HepG2 (cell line): ENCODE measurements around the gene EFNA2. TPM values are rescaled to one million over a fixed set of nuclear protein-coding genes. Genes with fewer than 3 reads are reported as not detected.

Experiments
- AKAP8 ChIP-seq: sonication (generic); formaldehyde crosslinking; IDR thresholded peaks from 2 replicates; pipeline ENCODE4 v1.5.1; 2020; ENCODE audit warnings: mild to moderate bottlenecking, missing genetic modification reagents
- CC2D1A ChIP-seq: sonication (generic); formaldehyde crosslinking; IDR thresholded peaks from 2 replicates; pipeline ENCODE4 v1.8.1; 2023; ENCODE audit warnings: mild to moderate bottlenecking, missing genetic modification reagents
- CREB1 ChIP-seq, 2 experiments: fragments of 450-650 bp in 1 of 2; IDR thresholded peaks; 2 replicates each; pipeline ENCODE4 v1.6.1; 2016 to 2017; ENCODE audit warnings: control low read depth in 1 of 2, mild to moderate bottlenecking in 1 of 2, missing compliant biosample characterization in 1 of 2, missing genetic modification characterization in 1 of 2
- DR1 ChIP-seq: sonication (generic); formaldehyde crosslinking; IDR thresholded peaks from 2 replicates; pipeline ENCODE4 v1.8.0; 2021; ENCODE audit warnings: mild to moderate bottlenecking, missing genetic modification reagents, inconsistent platforms
- ETV6 ChIP-seq: sonication (generic); formaldehyde crosslinking; conservative IDR thresholded peaks from 2 replicates; pipeline ENCODE4 v1.4.0; 2020; ENCODE audit warnings: missing genetic modification reagents
- JUND ChIP-seq: sonication (generic); formaldehyde crosslinking; IDR thresholded peaks from 2 replicates; pipeline ENCODE4 v1.8.0; 2022; ENCODE audit warnings: mild to moderate bottlenecking, missing genetic modification reagents
- KDM5A ChIP-seq: fragments of 200-600 bp; sonication (generic); IDR thresholded peaks from 2 replicates; pipeline ENCODE4 v1.7.0; 2018; ENCODE audit warnings: antibody characterized with exemption, mild to moderate bottlenecking, low read length, borderline replicate concordance
- MYNN ChIP-seq: sonication (generic); formaldehyde crosslinking; IDR thresholded peaks from 2 replicates; pipeline ENCODE4 v1.4.0; 2020; ENCODE audit warnings: mild to moderate bottlenecking, low read depth, missing genetic modification reagents
- PATZ1 ChIP-seq: sonication (generic); formaldehyde crosslinking; IDR thresholded peaks from 2 replicates; pipeline ENCODE4 v1.4.0; 2020; ENCODE audit warnings: missing genetic modification reagents
- POLR2A ChIP-seq, 2 experiments: IDR thresholded peaks; 2 replicates each; pipeline ENCODE4 v1.6.1; 2011; ENCODE audit warnings: low read depth in 2 of 2, low read length in 2 of 2, mild to moderate bottlenecking in 1 of 2, moderate library complexity in 1 of 2; ENCODE audit not compliant: insufficient read depth in 1 of 2
- RXRB ChIP-seq: IDR thresholded peaks from 2 replicates; pipeline ENCODE4 v1.6.1; 2016; ENCODE audit warnings: borderline replicate concordance, missing genetic modification reagents, missing compliant biosample characterization
- SOX13 ChIP-seq, 3 experiments: fragments of 450-650 bp in 1 of 3; sonication (generic) in 1 of 3; formaldehyde crosslinking in 1 of 3; IDR thresholded peaks in 2 of 3; conservative IDR thresholded peaks in 1 of 3; 2 replicates each; pipeline versions ENCODE4 v1.5.0 to v1.6.1; 2016 to 2020; ENCODE audit warnings: antibody characterized with exemption in 1 of 3, mild to moderate bottlenecking in 1 of 3, missing compliant biosample characterization in 1 of 3, missing genetic modification reagents in 1 of 3, moderate library complexity in 1 of 3
- SRY ChIP-seq: sonication (generic); formaldehyde crosslinking; IDR thresholded peaks from 2 replicates; pipeline ENCODE4 v1.8.0; 2022; ENCODE audit warnings: mild to moderate bottlenecking, missing genetic modification reagents
- TCF12 ChIP-seq, 2 experiments: fragments of 450-650 bp in 1 of 2; sonication (generic) in 1 of 2; formaldehyde crosslinking in 1 of 2; IDR thresholded peaks; 2 replicates each; pipeline versions ENCODE4 v1.6.1 to v1.8.0; 2017 to 2022; ENCODE audit warnings: antibody characterized with exemption in 1 of 2, mild to moderate bottlenecking in 1 of 2, missing genetic modification reagents in 1 of 2, moderate library complexity in 1 of 2
- ZIK1 ChIP-seq: sonication (generic); formaldehyde crosslinking; IDR thresholded peaks from 2 replicates; pipeline ENCODE4 v1.5.0; 2020; ENCODE audit warnings: mild to moderate bottlenecking, low read depth, missing genetic modification reagents, borderline replicate concordance
- ZNF503 ChIP-seq: sonication (generic); formaldehyde crosslinking; IDR thresholded peaks from 2 replicates; pipeline ENCODE4 v1.4.0; 2020; ENCODE audit warnings: missing genetic modification reagents
- ZNF550 ChIP-seq: sonication (generic); formaldehyde crosslinking; IDR thresholded peaks from 2 replicates; pipeline ENCODE4 v1.4.0; 2020; ENCODE audit warnings: mild to moderate bottlenecking, missing genetic modification reagents, borderline replicate concordance
- polyA plus RNA-seq, 8 experiments: library from polyadenylated mRNA; depleted of rRNA in 3 of 8; stranded (reverse) in 7 of 8; unstranded in 1 of 8; fragments of >200 nt; fragmentation: Illumina TruSeq in 4 of 8; extraction: Trizol in 4 of 8; gene quantifications; 2 replicates each; pipeline versions ENCODE4 v1.2.1 to v1.2.3, GENCODE V29; 2011 to 2016; ENCODE audit warnings: low read depth in 4 of 8, missing spikeins in 1 of 8, mixed read lengths in 1 of 8; ENCODE audit not compliant: insufficient read depth in 1 of 8
- total RNA-seq, 5 experiments: library from RNA; depleted of rRNA; stranded (reverse); fragments of >200 nt; fragmentation: Illumina TruSeq; extraction: Trizol; gene quantifications; 2 replicates each; pipeline ENCODE4 v1.2.3, GENCODE V29; 2016; ENCODE audit warnings: low read depth in 1 of 5
- TF ChIP-seq, protein P1 (sequence below): IDR thresholded peaks from 2 replicates; pipeline ENCODE4 v1.6.1; 2016; ENCODE audit warnings: missing genetic modification reagents, missing compliant biosample characterization
- TF ChIP-seq, protein P2 (sequence below): sonication (generic); formaldehyde crosslinking; IDR thresholded peaks from 2 replicates; pipeline ENCODE4 v1.4.0; 2020; ENCODE audit warnings: missing genetic modification reagents
- TF ChIP-seq, protein P3 (sequence below): sonication (generic); formaldehyde crosslinking; IDR thresholded peaks from 2 replicates; pipeline ENCODE4 v1.5.0; 2020; ENCODE audit warnings: mild to moderate bottlenecking, missing genetic modification reagents

EFNA2 gene
- total and polyA plus RNA-seq, 2 of the 13 experiments (the other 11 are each of a cell fraction or from before 2014, with no cell fraction given) = 6.0 to 9.9 TPM

DNA sequence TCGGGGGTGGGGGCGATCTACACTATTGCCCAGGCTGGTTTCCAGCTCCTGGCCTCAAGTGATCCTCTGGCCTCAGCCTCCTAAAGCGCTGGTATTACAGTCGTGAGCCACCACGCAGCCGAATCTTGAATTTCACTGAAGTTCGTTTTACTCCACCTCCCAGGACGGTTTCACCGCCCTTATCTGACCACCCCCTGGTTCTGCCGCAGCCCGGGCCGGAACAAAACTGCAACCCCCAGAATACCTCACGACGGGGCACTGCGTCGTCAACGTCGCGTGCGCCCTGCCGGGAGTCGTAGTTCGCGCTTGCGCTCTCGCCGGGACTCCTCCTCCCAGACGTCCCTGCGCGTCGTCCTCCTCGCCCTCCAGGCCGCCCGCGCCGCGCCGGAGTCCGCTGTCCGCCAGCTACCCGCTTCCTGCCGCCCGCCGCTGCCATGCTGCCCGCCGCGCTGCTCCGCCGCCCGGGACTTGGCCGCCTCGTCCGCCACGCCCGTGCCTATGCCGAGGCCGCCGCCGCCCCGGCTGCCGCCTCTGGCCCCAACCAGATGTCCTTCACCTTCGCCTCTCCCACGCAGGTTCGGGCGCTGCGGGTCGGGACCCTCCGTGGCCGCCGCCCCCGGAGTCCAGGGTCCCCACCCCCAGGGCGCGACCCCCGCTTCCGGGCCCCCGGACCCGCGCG lies 44.1 kb upstream of the EFNA2 start, which contains the start of gene ATP5F1D (continued):
- peak; percentile 60; the same call in 1 of the 2 replicates for TF ChIP-seq DR1
- peak; percentile 70; the same call in 1 of the 2 replicates for TF ChIP-seq ZIK1 (CRISPR knock-in tag)
- TF ChIP-seq MYNN (CRISPR knock-in tag) = no peak
- peak in 1 of 2 experiments; percentile 46; a peak in 1 of 4 replicates for TF ChIP-seq POLR2A (IDR thresholded peaks at IDR 0.05; ENCODE audit: insufficient read depth in 1 of 2, low read depth in 2 of 2, low read length in 2 of 2)
- no peak for TF ChIP-seq SOX13 (IDR thresholded peaks at IDR 0.05)
- TF ChIP-seq SOX13 (CRISPR knock-in tag; conservative IDR thresholded peaks at IDR 0.05 in 1 of 2, IDR thresholded peaks at IDR 0.05 in 1 of 2) = peak in 1 of 2 experiments; percentile 26; a peak in 1 of 4 replicates
- no peak for TF ChIP-seq RXRB (CRISPR knock-in tag)
- TF ChIP-seq ZNF550 = no peak
- no peak for TF ChIP-seq CC2D1A (CRISPR knock-in tag)
- TF ChIP-seq KDM5A = peak; percentile 62; the same call in 1 of the 2 replicates
- no peak; the same call in 1 of the 2 replicates for TF ChIP-seq SRY
- peak; percentile 22; the same call in 1 of the 2 replicates for TF ChIP-seq ZNF503
- peak; percentile 93 for TF ChIP-seq CREB1 (IDR thresholded peaks at IDR 0.05)
- peak; percentile 92 for TF ChIP-seq CREB1 (CRISPR knock-in tag; IDR thresholded peaks at IDR 0.05)
- TF ChIP-seq, protein P1, sequence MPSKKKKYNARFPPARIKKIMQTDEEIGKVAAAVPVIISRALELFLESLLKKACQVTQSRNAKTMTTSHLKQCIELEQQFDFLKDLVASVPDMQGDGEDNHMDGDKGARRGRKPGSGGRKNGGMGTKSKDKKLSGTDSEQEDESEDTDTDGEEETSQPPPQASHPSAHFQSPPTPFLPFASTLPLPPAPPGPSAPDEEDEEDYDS (CRISPR knock-in tag) = peak; percentile 33; the same call in 1 of the 2 replicates
- no peak for TF ChIP-seq JUND (CRISPR knock-in tag)
- no peak for TF ChIP-seq TCF12 (IDR thresholded peaks at IDR 0.05)
- peak; percentile 17; the same call in 1 of the 2 replicates for TF ChIP-seq TCF12 (CRISPR knock-in tag; IDR thresholded peaks at IDR 0.05)
- TF ChIP-seq, protein P2, sequence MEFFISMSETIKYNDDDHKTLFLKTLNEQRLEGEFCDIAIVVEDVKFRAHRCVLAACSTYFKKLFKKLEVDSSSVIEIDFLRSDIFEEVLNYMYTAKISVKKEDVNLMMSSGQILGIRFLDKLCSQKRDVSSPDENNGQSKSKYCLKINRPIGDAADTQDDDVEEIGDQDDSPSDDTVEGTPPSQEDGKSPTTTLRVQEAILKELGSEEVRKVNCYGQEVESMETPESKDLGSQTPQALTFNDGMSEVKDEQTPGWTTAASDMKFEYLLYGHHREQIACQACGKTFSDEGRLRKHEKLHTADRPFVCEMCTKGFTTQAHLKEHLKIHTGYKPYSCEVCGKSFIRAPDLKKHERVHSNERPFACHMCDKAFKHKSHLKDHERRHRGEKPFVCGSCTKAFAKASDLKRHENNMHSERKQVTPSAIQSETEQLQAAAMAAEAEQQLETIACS (CRISPR knock-in tag) = no peak
- TF ChIP-seq AKAP8 (CRISPR knock-in tag) = peak; percentile 53; the same call in 1 of the 2 replicates
- TF ChIP-seq PATZ1 (CRISPR knock-in tag) = peak; percentile 59; the same call in 1 of the 2 replicates
- TF ChIP-seq, protein P3, sequence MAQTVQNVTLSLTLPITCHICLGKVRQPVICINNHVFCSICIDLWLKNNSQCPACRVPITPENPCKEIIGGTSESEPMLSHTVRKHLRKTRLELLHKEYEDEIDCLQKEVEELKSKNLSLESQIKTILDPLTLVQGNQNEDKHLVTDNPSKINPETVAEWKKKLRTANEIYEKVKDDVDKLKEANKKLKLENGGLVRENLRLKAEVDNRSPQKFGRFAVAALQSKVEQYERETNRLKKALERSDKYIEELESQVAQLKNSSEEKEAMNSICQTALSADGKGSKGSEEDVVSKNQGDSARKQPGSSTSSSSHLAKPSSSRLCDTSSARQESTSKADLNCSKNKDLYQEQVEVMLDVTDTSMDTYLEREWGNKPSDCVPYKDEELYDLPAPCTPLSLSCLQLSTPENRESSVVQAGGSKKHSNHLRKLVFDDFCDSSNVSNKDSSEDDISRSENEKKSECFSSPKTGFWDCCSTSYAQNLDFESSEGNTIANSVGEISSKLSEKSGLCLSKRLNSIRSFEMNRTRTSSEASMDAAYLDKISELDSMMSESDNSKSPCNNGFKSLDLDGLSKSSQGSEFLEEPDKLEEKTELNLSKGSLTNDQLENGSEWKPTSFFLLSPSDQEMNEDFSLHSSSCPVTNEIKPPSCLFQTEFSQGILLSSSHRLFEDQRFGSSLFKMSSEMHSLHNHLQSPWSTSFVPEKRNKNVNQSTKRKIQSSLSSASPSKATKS (CRISPR knock-in tag) = no peak
- 0 out of 2 replicates have a peak, but pooled peaks have one; percentile 15 for TF ChIP-seq ETV6 (CRISPR knock-in tag)
